Tibial artery (tissue), 4 donors: ENCODE results near the gene PALLD.

Source experiments
- DNase-seq, 2 donors: peaks; one replicate each; pipeline ENCODE4 v3.0.0-alpha.2; 2019
- H3K27ac ChIP-seq, 2 donors: fragments of 200-600 bp; sonication (generic) in 1 of 2; 1 replicate in 1 of 2; 2 replicates in 1 of 2; pipeline ENCODE4 v1.5.1; 2018 to 2019; ENCODE audit warnings: mild to moderate bottlenecking in 1 of 2
- H3K27me3 ChIP-seq, 2 donors: fragments of 200-600 bp; sonication (generic) in 1 of 2; one replicate each; pipeline versions ENCODE4 v1.5.1 to v1.6.0; 2016 to 2019
- H3K36me3 ChIP-seq, 3 donors: fragments of 200-600 bp; sonication (generic) in 2 of 3; one replicate each; pipeline ENCODE4 v1.5.1; 2016 to 2019; ENCODE audit warnings: mild to moderate bottlenecking in 2 of 3
- H3K4me1 ChIP-seq, 4 donors: fragments of 200-600 bp; sonication (generic) in 2 of 4; 1 replicate in 3 of 4; 2 replicates in 1 of 4; pipeline ENCODE4 v1.5.1; 2016 to 2019
- H3K4me3 ChIP-seq, 2 donors: fragments of 200-600 bp; sonication (generic) in 1 of 2; 1 replicate in 1 of 2; 2 replicates in 1 of 2; pipeline ENCODE4 v1.5.1; 2018 to 2019; ENCODE audit warnings: mild to moderate bottlenecking in 2 of 2
- H3K9me3 ChIP-seq, 3 donors: fragments of 200-600 bp; sonication (generic) in 1 of 3; one replicate each; pipeline ENCODE4 v1.5.1; 2016 to 2019
- intact Hi-C: fragments of 100-400 bp; cut with DNase I; formaldehyde crosslinking; loops from one replicate; pipeline ENCODE4 v1.15.0; 2023; ENCODE audit warnings: low total_unique reads
- TF ChIP-seq, protein P1 (sequence below), 2 experiments: fragments of 200-600 bp in 1 of 2; fragments of 450-650 bp in 1 of 2; IDR thresholded peaks; one replicate each; pipeline ENCODE4 v1.5.1; 2017 to 2019; ENCODE audit warnings: antibody characterized with exemption in 2 of 2, mild to moderate bottlenecking in 1 of 2, moderate library complexity in 1 of 2

The PALLD gene

DNA sequence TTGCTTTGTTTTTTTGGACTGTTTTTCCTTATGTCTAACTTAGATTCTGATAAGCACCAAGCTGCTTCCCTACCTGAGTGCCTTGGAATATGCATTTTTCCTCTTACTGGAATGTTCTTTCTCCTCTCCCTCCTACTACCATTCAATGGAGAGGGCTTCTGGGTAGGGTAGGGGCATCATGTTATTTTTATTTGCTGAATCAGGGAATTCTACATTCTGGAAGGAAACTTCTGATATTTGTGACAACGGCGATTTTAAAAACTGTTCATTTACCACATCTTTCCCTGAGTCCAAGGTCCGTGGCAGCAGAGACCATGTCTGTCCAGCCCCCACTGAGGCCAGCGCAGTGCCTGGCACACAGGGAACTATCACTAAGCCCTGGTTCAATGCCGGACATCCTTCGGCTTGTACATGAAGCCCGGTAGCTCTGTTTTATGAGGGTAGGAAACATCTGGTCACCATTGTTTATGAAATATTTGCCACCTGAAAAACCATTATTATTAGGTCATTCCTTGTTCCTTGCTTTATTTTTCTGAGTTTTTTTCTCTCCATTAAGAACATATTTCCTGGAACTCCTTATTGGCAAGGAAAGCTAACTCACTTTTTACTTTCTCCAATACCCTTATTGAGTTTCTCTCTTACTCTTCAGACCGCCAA lies 57.0 kb downstream of the PALLD start:
- intact Hi-C loops = no loop called here
- no peak for DNase-seq
- H3K4me1 ChIP-seq = no peaks in the 10 kb centered on the region
- TF ChIP-seq, protein P1, sequence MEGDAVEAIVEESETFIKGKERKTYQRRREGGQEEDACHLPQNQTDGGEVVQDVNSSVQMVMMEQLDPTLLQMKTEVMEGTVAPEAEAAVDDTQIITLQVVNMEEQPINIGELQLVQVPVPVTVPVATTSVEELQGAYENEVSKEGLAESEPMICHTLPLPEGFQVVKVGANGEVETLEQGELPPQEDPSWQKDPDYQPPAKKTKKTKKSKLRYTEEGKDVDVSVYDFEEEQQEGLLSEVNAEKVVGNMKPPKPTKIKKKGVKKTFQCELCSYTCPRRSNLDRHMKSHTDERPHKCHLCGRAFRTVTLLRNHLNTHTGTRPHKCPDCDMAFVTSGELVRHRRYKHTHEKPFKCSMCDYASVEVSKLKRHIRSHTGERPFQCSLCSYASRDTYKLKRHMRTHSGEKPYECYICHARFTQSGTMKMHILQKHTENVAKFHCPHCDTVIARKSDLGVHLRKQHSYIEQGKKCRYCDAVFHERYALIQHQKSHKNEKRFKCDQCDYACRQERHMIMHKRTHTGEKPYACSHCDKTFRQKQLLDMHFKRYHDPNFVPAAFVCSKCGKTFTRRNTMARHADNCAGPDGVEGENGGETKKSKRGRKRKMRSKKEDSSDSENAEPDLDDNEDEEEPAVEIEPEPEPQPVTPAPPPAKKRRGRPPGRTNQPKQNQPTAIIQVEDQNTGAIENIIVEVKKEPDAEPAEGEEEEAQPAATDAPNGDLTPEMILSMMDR (IDR thresholded peaks at IDR 0.05) = no peak
- H3K9me3 ChIP-seq = no peaks in the 10 kb centered on the region
- H3K27me3 ChIP-seq = no peaks in the 10 kb centered on the region
- no peak overlapping the region for H3K4me3 ChIP-seq
- H3K36me3 ChIP-seq = no peaks in the 10 kb centered on the region
- H3K27ac ChIP-seq = no peak overlapping the region

DNA sequence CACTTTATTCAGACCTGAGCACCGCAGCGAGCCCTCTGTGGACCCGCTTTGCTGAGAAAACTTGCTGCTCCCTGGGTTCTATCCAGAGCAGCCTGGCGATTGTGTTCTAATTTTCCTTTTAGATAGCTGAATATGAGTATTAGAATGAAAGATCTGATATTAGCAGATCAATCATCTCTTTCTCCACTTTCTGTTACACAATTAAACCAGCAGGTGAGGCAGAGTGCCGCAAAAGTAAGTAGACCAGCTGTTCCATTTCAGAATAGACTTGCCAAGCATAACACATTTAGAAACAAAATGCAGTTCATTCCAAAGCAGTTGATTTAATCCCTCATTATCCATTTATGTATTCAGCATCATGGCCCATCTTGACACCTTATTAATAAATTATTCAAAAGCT lies 58.6 kb downstream of the PALLD start:
- H3K9me3 ChIP-seq = no peaks in the 10 kb centered on the region
- no peak overlapping the region for H3K4me3 ChIP-seq
- no peaks in the 10 kb centered on the region for H3K36me3 ChIP-seq
- H3K27me3 ChIP-seq = no peaks in the 10 kb centered on the region
- no peak for DNase-seq
- intact Hi-C loops = no loop called here
- peaks cover 0 to 8% (median 2%) of the 10 kb centered on the region in 4 donors for H3K4me1 ChIP-seq
- no peak overlapping the region for H3K27ac ChIP-seq
- TF ChIP-seq, protein P1 (IDR thresholded peaks at IDR 0.05) = no peak

DNA sequence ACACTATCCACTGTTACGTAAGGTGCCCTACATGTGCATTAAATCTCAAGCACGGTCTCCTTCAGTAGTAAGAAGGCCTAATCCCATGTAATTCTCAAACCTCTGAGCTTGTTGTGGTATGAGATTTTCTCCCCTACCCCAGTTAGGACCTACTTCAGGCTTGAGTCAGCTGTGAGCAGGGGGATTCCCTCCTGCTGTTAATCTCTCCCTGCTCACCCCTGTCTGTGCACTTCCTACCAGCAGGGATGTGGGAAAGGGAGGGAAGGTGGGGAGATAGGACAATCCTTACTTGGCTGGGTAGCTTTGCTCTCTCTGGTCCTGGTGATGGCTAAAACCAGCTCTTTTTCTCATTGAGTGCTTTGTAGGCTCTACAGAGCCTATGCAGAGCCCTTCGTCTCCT lies 60.8 kb downstream of the PALLD start:
- H3K9me3 ChIP-seq = no peaks in the 10 kb centered on the region
- H3K4me3 ChIP-seq = no peak overlapping the region
- TF ChIP-seq, protein P1 (IDR thresholded peaks at IDR 0.05) = no peak
- no peaks in the 10 kb centered on the region for H3K27me3 ChIP-seq
- H3K27ac ChIP-seq = no peak overlapping the region
- no peaks in the 10 kb centered on the region for H3K36me3 ChIP-seq
- intact Hi-C loops = no loop called here
- H3K4me1 ChIP-seq = peaks cover 0 to 14% (median 5%) of the 10 kb centered on the region in 4 donors
- DNase-seq = no peak

DNA sequence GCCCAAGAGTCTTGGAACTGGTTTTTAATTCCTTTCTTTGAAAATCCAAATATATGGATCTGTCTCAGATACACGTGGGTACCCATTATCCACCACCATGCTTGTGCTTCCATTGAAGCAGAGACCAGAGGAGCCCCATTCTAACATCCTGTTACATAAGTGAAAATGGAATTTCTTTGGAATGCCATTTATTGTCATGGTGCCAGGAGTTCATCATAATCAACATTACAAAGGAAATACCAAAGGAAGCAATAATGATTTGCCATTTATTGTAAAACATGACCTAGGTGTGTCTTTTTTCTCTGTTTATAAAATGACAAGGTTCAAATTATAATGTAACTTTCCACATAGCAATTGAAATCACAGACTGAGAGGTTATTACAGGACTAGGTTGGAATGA lies 61.7 kb downstream of the PALLD start:
- TF ChIP-seq, protein P1 (IDR thresholded peaks at IDR 0.05) = no peak
- Histone ChIP-seq H3K4me1 (peaks cover 0 to 14% (median 5%) of the 10 kb centered on the region in 4 donors), H3K27me3 (no peaks in the 10 kb centered on the region), H3K27ac (no peak overlapping the region), H3K4me3 (no peak overlapping the region), H3K9me3 (no peaks in the 10 kb centered on the region), H3K36me3 (no peaks in the 10 kb centered on the region)
- no peak for DNase-seq
- intact Hi-C loops = no loop called here

DNA sequence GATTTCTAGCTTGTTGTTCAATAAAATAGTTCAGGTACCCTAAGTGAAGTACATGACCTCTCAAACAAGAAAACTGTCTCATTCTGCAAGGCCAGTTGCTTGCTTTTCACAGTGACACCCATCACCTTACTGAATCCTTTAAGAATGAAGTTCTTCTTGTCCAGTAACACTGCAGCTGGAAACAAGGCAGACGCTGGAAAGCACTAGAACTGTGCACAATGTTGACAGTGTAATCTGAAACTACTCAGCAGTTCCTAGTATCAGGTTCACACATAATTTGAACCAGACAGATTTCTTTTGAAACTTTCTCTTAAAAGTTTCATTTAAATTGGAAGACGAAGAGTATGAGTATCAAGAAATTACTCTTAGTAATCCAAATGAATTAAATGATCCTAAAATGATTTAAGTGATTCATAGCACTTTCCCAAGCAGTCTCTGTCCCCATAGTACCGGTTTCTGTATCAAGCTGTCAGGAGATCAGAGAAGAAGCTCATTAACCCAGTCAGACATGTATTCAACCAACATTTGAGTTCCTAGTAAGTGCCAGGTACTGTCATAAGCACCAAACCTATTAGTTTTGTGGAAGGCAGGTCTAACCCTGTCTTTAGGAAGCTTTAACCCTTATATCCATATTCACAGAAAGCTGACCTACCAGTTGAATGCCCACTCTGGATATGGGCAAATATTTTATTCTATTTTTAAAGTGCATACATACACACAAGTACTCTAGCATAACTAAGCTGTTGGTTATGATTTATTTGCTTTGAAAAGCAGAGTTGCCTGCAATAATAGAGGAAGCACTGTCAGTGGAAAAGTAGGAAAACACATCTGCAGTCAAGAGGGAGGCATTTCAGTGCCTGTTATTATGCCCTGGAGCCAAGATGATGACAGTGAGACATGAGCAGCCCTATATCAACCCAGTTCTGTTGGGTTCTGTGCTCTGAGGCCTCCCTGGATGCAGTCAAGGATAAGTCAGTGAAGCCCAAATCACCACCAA lies 63.6 kb downstream of the PALLD start:
- intact Hi-C loops = no loop called here
- no peak for DNase-seq
- no peak overlapping the region for H3K27ac ChIP-seq

More for the DNA sequence above, 63.6 kb downstream of the PALLD start:
- no peaks in the 10 kb centered on the region for H3K9me3 ChIP-seq
- TF ChIP-seq, protein P1 (IDR thresholded peaks at IDR 0.05) = no peak
- no peaks in the 10 kb centered on the region for H3K27me3 ChIP-seq
- peaks cover 0 to 14% (median 5%) of the 10 kb centered on the region in 4 donors for H3K4me1 ChIP-seq
- H3K36me3 ChIP-seq = no peaks in the 10 kb centered on the region
- H3K4me3 ChIP-seq = no peak overlapping the region
